T-helper 2 cell (primary cell): ENCODE data around the gene GRIK1.

Experiments
- DNase-seq, 5 experiments: peaks; one replicate each; pipeline versions ENCODE4 v3.0.0 to v3.0.0-alpha.2; 2012 to 2022

Gene GRIK1

DNA sequence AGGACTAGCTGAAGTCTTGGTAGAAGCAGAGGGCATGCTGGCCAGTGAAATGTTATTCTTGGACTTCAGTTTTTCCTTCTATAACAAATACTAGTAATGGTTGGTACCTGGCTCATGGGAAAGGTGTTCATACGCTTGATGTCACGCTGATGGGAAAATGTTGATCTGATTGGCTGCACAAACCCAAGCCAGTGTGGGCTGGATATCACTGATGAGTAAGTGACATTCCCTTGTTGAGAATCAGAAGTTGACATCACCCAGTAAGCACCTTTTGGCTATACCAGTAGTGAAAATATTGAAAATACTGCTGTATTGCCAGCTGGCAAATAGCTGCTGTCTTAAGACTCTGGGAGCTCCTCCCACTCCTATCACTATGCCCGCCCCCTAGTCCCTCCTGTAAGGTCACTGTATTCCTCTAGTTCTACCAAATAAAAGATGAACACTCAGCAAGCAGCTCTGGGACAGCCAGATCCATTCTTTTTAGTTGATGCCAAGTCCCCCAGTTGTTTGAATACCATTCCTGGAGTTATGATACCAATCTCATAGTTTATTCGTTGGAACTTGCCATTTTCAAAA lies 168.2 kb downstream of the GRIK1 start:
- DNase-seq: no peak

GRCh38 chr21:29763674-29764073 lies 176.1 kb downstream of the GRIK1 start:
- no peak for DNase-seq

DNA sequence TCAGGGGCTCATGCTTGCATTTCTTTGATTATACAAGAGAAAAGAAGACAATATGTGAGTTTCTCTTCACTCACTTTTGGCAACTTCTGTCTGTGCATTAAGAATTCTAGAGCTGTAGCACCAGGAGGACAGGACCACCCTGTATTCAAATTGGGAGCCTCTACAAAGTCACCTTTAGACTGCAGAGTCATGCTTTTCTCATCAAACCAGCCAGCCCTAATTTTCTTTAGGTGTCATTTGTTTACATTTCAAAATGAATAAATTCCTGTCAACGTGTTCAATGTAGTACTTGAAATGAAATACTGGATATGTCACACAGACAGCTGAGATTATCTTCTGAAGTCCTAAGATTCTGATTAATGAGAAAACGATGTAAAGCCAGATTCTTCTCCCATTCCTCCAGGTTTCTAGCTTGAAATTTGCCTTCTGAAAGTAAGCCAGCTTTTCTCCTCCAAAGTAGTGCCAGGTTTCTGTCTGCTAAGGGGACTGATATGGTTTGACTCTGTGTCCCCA lies 177.2 kb downstream of the GRIK1 start:
- no peak for DNase-seq

GRCh38 chr21:29753216-29753615 lies 186.6 kb downstream of the GRIK1 start:
- no peak for DNase-seq

DNA sequence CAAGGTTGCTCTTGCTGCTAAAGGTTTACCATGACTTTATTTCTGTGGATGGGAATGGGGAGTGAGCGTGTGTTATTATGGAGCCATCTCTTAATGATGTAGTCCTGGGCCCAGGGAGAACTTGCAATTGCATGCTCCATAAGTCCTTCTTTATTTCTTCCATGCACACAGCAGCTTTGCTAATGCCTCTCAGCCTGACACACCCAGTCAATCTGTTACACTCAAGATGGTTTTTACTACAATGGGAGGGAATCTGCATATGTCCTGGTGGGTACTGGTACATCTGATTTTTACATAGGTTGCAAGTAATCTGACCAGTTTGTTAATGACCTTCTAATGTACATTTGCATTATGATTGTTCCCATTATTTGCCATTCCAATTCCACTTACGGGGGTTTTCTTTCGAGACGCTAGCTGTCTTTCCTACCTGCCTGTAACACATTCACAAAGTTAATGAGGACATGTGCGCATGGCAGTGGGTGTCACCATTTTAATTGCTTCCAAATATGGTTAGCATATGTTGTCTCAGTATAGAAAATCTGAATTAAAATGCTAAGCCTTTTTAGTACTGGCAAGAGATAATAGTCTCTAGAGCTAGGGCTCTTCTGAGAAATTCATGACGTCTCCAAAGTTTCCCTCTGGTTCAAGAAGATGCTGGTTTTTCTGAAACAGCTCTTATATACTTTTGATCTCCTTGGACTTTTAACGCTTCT lies 188.2 kb downstream of the GRIK1 start:
- DNase-seq: no peak

GRCh38 chr21:29749957-29750356 lies 189.8 kb downstream of the GRIK1 start:
- DNase-seq: no peak

DNA sequence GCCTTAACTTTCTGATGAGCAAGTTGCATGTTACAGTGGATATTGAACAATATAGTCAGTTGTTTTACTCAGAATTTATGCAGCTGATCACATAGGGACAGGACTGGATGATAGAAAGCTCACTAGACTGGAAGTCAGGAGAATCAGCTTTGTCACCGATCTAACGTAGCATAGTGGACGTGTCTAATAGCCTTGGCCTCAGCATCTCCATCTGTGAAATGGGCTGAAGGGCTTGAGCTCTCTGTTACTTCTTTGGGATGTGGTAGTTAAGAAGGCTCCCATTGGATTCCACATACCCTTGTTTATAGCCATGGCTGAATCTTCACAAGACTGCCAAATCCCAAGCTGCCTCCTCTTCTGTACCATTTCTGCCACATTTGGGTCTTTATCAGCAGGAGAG lies 190.6 kb downstream of the GRIK1 start:
- no peak for DNase-seq

DNA sequence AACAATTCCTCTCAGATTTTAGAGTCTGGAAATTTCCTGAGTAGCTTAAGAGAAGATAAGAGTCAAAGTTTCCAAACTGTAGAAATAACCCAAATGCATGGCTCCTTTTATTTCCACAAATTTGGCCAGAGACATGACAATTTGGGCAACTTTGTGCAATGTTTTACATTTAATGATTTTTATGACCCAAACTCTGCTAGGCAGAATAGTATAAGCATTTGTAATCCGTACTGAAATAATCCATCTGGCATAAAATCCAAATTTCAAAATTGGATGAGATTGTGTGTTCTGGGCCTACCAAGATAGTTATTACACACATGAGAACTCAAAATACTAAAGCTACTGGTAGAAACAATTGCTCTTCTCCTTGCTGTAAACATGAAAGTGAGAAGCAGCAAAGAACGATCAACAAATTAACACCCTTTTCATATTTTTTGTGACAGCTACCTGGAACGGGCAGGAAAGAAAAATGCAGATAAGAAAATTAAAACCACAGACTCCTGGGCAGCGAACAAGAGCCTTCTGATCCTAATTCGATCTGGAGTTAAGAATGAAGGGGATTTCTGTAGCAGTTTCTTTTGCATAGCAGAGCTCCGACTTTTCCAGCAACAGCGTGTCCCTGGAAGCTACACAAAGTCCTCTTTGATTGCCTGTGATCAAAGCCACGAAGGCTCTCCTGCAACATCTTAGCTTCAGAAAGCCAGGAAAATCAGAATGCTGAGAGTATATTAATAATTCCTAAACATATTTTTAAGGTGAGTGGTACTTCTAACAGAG lies 191.2 kb downstream of the GRIK1 start:
- DNase-seq: no peak

DNA sequence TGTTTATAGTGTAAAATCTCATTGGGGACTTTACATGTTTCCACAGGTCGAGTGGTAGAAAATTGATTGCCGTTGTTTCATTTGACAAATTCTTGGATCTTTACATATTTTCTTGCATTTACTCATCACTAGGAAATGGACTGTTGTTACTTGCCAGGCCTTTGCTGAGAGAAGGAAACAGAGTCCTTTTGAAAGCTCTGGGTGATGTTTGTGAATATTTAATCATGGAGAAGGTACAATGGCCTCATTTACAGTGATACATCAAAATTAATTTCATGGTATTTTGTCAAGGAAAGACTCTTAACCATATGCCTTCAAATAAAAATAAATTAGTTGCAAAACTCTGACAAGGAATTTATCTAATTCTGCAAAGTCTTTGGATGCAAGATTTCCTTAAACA lies 198.0 kb downstream of the GRIK1 start:
- DNase-seq: no peak

DNA sequence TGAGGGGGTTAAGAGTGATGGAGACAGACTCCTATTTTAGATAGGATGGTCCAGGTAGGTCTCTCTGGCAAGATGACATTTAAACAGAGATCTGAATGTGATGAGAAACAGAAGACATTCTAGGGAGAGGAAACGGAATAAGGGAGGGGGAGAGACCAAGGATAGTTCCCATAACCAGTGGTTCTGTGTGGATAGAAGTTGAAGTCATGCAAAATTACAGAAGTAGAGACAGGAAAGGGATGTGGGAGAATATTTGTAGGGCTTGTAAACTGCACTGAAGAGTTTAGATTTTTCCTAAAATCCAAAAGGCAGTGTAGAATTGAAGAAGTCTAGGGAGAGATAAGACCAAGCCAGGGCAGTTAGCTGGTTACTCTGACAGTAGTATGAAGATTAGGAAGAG lies 200.6 kb downstream of the GRIK1 start:
- DNase-seq: no peak

DNA sequence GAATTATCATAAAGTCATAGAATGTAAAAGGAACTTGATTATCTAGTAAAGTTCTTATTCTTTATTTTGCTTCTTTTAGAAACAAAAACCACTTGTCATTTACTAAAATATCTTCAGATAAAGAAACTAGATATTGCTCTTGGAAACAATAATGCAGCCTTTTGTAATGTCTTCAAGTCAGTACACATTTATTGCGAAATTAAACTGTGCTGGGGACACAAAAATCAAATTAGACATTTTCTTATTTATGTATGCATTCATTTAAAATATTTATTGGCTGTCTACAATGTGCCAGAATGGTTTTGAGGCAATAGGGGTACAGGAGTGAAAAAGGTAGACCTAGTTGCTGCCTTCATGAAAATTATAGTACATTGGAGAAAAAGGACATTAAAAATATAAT lies 201.1 kb downstream of the GRIK1 start:
- DNase-seq: no peak

DNA sequence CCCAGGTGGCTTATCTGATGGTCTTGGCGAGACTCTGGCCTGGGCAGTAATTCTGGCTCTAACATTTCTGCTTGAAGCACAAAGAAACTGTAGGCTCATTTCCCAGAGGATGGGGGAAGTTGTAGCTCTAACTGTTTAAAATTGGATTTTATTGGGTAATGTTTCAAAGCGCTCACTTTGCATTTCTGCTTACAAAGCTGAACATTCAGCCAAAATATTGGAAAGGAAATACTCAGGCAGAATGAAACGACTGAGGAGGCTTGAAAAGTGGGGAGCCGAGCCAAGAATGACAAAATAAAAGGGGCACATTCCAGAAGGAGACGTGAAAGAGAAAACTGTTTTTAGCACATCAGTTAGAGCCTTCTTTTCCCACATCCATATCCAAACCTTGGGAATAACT lies 202.6 kb downstream of the GRIK1 start:
- DNase-seq: no peak

DNA sequence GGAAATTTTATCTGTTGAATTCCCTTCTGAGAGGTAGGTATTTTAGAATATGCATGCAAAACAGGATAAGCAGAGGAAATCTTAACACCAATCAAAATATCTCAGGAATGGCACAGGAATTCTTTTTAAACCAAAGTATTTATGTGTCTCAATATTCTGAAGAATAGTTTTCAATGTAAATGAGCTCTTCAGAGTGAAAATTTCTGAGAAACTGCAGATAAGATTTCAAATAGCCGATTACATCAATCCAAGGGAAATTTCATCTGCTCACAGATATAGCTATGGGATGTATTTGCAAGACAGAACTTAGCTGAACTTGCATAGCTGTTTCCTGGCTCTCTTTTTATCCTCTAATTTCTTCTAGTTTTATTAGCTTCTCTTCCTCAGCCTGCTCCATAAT lies 209.5 kb downstream of the GRIK1 start:
- no peak for DNase-seq

DNA sequence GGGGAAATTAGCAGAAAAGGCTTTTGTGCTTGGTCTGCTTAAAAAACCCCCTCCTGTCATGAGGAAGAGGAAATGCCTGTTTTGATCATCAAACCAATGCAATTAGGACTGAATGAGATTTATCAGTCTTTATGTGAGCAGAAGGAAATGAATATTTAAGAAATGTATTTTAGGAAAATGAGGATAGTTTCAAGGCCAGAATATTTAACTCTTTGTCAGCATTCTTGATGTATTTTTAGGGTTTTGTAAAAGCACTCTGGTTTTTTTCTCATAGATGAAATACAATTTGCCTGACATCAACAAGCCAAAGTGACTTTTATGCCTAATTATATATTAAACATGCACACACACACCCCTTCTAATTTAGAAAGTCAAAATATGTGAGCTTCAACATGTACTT lies 213.8 kb downstream of the GRIK1 start:
- no peak for DNase-seq

DNA sequence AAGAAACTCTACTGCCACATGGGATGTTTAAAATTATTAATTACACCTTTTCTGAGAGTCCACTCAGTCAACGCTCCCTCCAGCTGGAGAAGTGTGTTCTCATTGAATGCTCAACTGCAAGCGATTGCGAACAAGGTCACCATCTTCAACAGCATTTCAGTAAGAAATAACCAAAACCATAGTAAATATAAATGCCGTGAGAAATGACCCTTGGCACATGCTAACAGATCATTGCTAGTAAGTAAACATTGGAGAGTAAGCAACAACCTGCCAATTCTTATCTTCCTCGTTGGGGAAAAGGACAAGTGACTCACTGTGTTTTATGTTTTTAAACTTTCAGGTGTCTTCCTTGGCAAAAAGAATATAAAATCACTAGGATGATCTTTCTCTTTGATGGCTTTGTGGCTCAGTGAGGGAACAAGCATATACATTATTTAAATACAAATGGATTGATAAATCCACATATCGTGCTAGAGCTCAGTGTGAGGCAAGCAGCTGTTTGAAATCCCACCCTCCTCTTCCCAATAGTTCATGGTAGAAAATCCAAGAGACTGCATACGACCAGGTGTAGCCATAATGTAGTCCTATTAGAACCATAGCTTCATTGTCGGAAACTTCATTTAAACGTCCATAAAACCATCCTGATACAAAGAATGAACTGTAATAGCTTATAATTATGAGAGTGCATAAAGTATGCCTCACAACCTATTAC lies 214.6 kb downstream of the GRIK1 start:
- no peak for DNase-seq

DNA sequence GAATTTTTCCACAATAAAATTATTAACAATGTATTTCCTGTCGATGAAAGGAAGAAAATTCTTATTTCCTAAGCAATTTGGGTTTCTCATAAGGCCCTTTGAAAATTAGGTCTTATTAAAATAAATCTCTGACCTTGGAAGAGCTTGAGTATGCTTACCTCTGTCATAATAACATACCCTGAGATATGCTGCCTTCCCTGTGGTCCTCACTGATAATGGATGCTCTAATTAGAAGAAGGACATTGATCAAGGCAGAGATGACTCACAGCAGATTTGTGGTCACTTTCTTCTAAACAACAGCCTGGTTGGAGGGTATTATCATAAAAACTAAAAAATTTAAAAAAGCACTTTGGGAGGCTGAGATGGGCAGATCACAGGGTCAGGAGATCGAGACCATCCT lies 217.8 kb downstream of the GRIK1 start:
- no peak for DNase-seq

DNA sequence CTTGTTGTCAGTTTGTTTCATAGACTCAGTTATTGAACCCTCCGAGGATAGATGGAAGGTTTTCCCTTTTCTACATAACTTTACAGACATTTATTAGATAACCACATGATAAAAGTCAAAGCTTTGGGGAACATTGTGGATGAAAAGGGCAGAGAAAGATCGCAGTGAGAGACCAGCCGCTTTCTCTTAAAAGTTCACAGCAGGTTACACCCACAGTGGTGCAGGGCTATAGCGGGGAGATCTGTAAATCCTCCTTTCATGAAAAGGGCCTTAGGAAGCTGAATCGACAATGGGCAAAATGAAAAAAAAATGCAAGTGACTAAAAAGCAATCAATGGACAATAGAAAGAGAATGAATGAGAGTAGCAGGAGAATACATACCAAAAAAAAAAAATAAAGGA lies 218.6 kb downstream of the GRIK1 start:
- no peak for DNase-seq

- no peak for DNase-seq
Measured at GRCh38 chr21:29719521-29719920, 220.3 kb downstream of the GRIK1 start.

GRCh38 chr21:29718081-29718815 lies 221.5 kb downstream of the GRIK1 start:
- DNase-seq: no peak

- no peak for DNase-seq
Measured at GRCh38 chr21:29717659-29718058, 222.1 kb downstream of the GRIK1 start.

DNA sequence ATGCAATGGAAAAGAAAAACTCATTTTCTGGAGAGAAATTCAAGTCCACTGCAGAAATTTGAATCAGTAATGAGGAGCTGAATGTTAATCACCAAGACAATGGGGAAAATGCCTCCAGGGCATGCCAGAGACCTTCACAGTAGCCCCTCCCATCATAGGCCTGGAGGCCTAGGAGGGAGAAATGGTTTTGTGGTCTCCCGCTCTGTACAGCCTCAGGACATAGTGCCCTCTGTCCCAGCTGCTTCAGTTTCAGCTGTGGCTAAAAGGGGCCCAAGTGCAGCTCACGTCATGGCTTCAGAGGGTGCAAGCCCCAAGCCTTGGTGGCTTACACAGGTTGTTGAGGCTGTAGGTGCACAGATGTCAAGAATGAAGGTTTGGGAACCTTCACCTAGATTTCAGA lies 223.0 kb downstream of the GRIK1 start:
- no peak for DNase-seq

DNA sequence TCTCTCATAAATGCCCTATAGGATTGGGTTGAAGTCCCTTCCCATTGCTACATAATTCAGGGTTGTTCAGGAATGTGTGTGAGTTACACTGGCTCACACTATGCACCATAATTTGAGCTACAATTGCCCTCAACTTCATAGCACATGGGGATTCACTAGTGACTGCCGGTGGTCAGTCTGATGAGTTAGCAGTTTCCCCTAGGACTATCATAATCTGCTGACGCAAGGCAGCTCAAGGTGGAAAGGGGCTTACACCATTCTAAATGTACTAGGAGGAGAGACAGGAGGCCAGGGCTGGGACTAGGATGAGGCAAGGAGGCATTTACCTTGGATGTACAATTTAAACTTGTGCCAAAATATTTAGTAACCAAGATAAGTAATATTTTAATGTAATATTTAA lies 224.7 kb downstream of the GRIK1 start:
- DNase-seq: no peak

GRCh38 chr21:29712818-29713217 lies 227.0 kb downstream of the GRIK1 start:
- no peak for DNase-seq
